Activated CD4-positive, alpha-beta memory T cell treated with anti-CD3 and anti-CD28 coated beads for 36 hours (primary cell): ENCODE measurements around the gene NAT9. TPM values are rescaled to one million over a fixed set of nuclear protein-coding genes. Genes with fewer than 3 reads are reported as not detected.

Source experiments
- microRNA-seq: library from miRNA; unstranded; fragments of <30 nt; microRNA quantifications from one replicate; pipeline ENCODE4 v1.2.0, GENCODE V29; 2022; ENCODE audit warnings: borderline number of aligned reads, borderline microRNAs expressed, borderline replicate concordance
- total RNA-seq, 2 experiments: library from RNA; stranded (reverse); gene quantifications; one replicate each; pipeline ENCODE4 v1.2.3, GENCODE V29; 2021

NAT9 gene
- total RNA-seq, 2 experiments from 2014 or later = 42.9 to 46.9 TPM

Small RNAs within 50 kb of the gene (microRNA-seq; reads per million reads assigned to microRNA genes)
- 158 reads per million, percentile 71 among the genes with 10 or more reads in this experiment for gene MIR3615

Other genes starting within 250 kb of the NAT9 start
- gene CD300LB, start 244.9 kb downstream of the NAT9 start, total RNA-seq = not detected
- under 1 TPM in 1 of 2 experiments, not detected in 1; 0.14 TPM for gene CD300C, start 230.2 kb downstream of the NAT9 start, total RNA-seq
- not detected for gene CD300H, start 208.8 kb downstream of the NAT9 start, total RNA-seq
- gene CD300LD, start 184.1 kb downstream of the NAT9 start, total RNA-seq = not detected
- gene CD300E, start 152.6 kb downstream of the NAT9 start, total RNA-seq = not detected
- not detected for gene CD300LF, start 63.4 kb downstream of the NAT9 start, total RNA-seq
- gene RAB37, start 39.1 kb downstream of the NAT9 start, total RNA-seq = 1 to 10 TPM; 6.5 to 7.0 TPM
- gene NHERF1, start 27.7 kb downstream of the NAT9 start, total RNA-seq = 100 to 1,000 TPM; 136 TPM
- gene GRIN2C, start 83.5 kb upstream of the NAT9 start, total RNA-seq = not detected
- gene FDXR, start 96.6 kb upstream of the NAT9 start, total RNA-seq = 10 to 100 TPM; 18.1 to 18.4 TPM
- gene FADS6, start 117.3 kb upstream of the NAT9 start, total RNA-seq = not detected
- not detected for gene USH1G, start 146.9 kb upstream of the NAT9 start, total RNA-seq
- gene OTOP2, start 147.9 kb upstream of the NAT9 start, total RNA-seq = not detected
- not detected for gene OTOP3, start 159.6 kb upstream of the NAT9 start, total RNA-seq
- gene HID1, start 196.4 kb upstream of the NAT9 start, total RNA-seq = 1 to 10 TPM; 2.3 to 2.6 TPM
- gene CDR2L, start 211.3 kb upstream of the NAT9 start, total RNA-seq = 1 to 10 TPM; 1.1 to 1.3 TPM
- gene MRPL58, start 236.3 kb upstream of the NAT9 start, total RNA-seq = 10 to 100 TPM; 57.7 TPM